H1 (cell line): ENCODE results near the gene CADM2. TPM values are rescaled to one million over a fixed set of nuclear protein-coding genes. Genes with fewer than 3 reads are reported as not detected.

Experiments
- CTCF ChIA-PET: fragments of 300-600 bp; sonication (Branson Sonifier 250); formaldehyde crosslinking; loops from one replicate; lab custom pipeline; 2021; ENCODE audit not compliant: partially characterized antibody; lab: Charles Lee
- POLR2A ChIA-PET: fragments of 300-600 bp; sonication (Branson Sonifier 250); formaldehyde crosslinking; loops from one replicate; lab custom pipeline; 2021; ENCODE audit warnings: inconsistent platforms; ENCODE audit not compliant: partially characterized antibody; lab: Charles Lee
- DNase-seq, 2 experiments: peaks; one replicate each; pipeline versions ENCODE4 v3.0.0 to v3.0.0-alpha.2; 2010 to 2022; ENCODE audit warnings: low spot score in 2 of 2, low read depth in 1 of 2, mixed read lengths in 1 of 2
- FAIRE-seq: peaks from 2 replicates; lab custom pipeline; 2011; peaks lifted over from hg19 to GRCh38; lab: Jason Lieb, UNC
- H2AFZ ChIP-seq: 2 replicates; pipeline ENCODE4 v1.8.1; 2012; ENCODE audit warnings: low read length, inconsistent platforms
- H2AK5ac ChIP-seq: 2 replicates; pipeline ENCODE4 v1.6.1; 2013; ENCODE audit warnings: low read depth, low read length
- H2BK120ac ChIP-seq: replicated peaks from 2 replicates; pipeline ENCODE3; 2013; ENCODE audit warnings: low read depth, low read length, inconsistent platforms
- H2BK12ac ChIP-seq: 2 replicates; pipeline ENCODE4 v1.6.1; 2013; ENCODE audit warnings: low read depth, low read length
- H2BK15ac ChIP-seq: 2 replicates; pipeline ENCODE4 v1.6.1; 2013; ENCODE audit warnings: low read length
- H2BK20ac ChIP-seq: 2 replicates; pipeline ENCODE4 v1.6.1; 2013; ENCODE audit warnings: low read length
- H2BK5ac ChIP-seq: 2 replicates; pipeline ENCODE4 v1.6.1; 2013; ENCODE audit warnings: low read depth, low read length
- H3K14ac ChIP-seq: 2 replicates; pipeline ENCODE4 v1.6.1; 2013; ENCODE audit warnings: inconsistent platforms; ENCODE audit not compliant: insufficient read length
- H3K18ac ChIP-seq: 2 replicates; pipeline ENCODE4 v1.6.1; 2013; ENCODE audit warnings: low read length; ENCODE audit errors: extremely low read depth
- H3K23ac ChIP-seq: 2 replicates; pipeline ENCODE4 v1.6.1; 2013; ENCODE audit warnings: inconsistent platforms; ENCODE audit not compliant: insufficient read length
- H3K23me2 ChIP-seq: 2 replicates; pipeline ENCODE4 v1.6.1; 2013; ENCODE audit warnings: low read depth, low read length
- H3K27ac ChIP-seq: 2 replicates; pipeline ENCODE4 v1.6.1; 2011; ENCODE audit warnings: low read depth, low read length, inconsistent platforms
- H3K27me3 ChIP-seq, 4 experiments: replicated peaks in 1 of 4; 1 replicate in 1 of 4; 2 replicates in 3 of 4; pipeline versions ENCODE4 v1.6.1 to v1.8.1; 2011 to 2013; ENCODE audit warnings: low read length in 3 of 4, mild to moderate bottlenecking in 3 of 4, inconsistent platforms in 2 of 4, mixed read lengths in 2 of 4, moderate library complexity in 1 of 4; ENCODE audit not compliant: control insufficient read depth in 3 of 4, insufficient read depth in 3 of 4; ENCODE audit errors: extremely low read depth in 1 of 4
- H3K36me3 ChIP-seq, 4 experiments: 2 replicates each; pipeline versions ENCODE4 v1.6.1 to v1.8.1; 2011 to 2013; ENCODE audit warnings: mild to moderate bottlenecking in 4 of 4, low read length in 3 of 4, moderate library complexity in 2 of 4, control low read depth in 1 of 4, inconsistent platforms in 1 of 4; ENCODE audit not compliant: insufficient read depth in 4 of 4, control insufficient read depth in 2 of 4
- H3K4ac ChIP-seq: replicated peaks from 2 replicates; pipeline ENCODE3; 2013; ENCODE audit warnings: low read length, low read depth, mixed read lengths, inconsistent platforms; ENCODE audit not compliant: insufficient read length
- H3K4me1 ChIP-seq, 4 experiments: replicated peaks in 1 of 4; 1 replicate in 1 of 4; 2 replicates in 3 of 4; pipeline versions ENCODE4 v1.6.1 to v1.8.1; 2011 to 2013; ENCODE audit warnings: low read length in 3 of 4, inconsistent platforms in 2 of 4, mixed read lengths in 1 of 4; ENCODE audit not compliant: insufficient read depth in 4 of 4, control insufficient read depth in 3 of 4
- H3K4me2 ChIP-seq, 2 experiments: 2 replicates each; pipeline versions ENCODE4 v1.6.1 to v1.8.1; 2011 to 2013; ENCODE audit warnings: low read depth in 2 of 2, low read length in 2 of 2, control low read depth in 1 of 2, inconsistent platforms in 1 of 2, mild to moderate bottlenecking in 1 of 2; ENCODE audit not compliant: insufficient read depth in 1 of 2
- H3K4me3 ChIP-seq, 4 experiments: fragments of 200-600, 300-600 bp in 1 of 4; sonication (generic), shearing (Covaris generic), sonication (Bioruptor Twin) in 1 of 4; 2 replicates each; pipeline versions ENCODE4 v1.5.1 to v1.8.1; 2011 to 2016; ENCODE audit warnings: low read length in 4 of 4, low read depth in 3 of 4, control low read depth in 2 of 4, inconsistent platforms in 2 of 4, mild to moderate bottlenecking in 2 of 4, mixed read lengths in 1 of 4, moderate library complexity in 1 of 4; ENCODE audit not compliant: insufficient read depth in 2 of 4; ENCODE audit errors: extremely low read depth in 1 of 4
- H3K56ac ChIP-seq: replicated peaks from 2 replicates; pipeline ENCODE3; 2013; ENCODE audit warnings: low read depth, mild to moderate bottlenecking, mixed read lengths, low read length, inconsistent platforms; ENCODE audit not compliant: insufficient read length
- H3K79me1 ChIP-seq: 2 replicates; pipeline ENCODE4 v1.6.1; 2013; ENCODE audit warnings: low read depth, low read length, control low read depth
- H3K79me2 ChIP-seq, 2 experiments: 2 replicates each; pipeline versions ENCODE4 v1.6.1 to v1.8.1; 2012 to 2013; ENCODE audit warnings: low read length in 2 of 2, mild to moderate bottlenecking in 2 of 2, inconsistent platforms in 1 of 2; ENCODE audit not compliant: insufficient read depth in 2 of 2, control insufficient read depth in 1 of 2
- H3K9ac ChIP-seq, 4 experiments: replicated peaks in 1 of 4; 1 replicate in 1 of 4; 2 replicates in 3 of 4; pipeline versions ENCODE4 v1.6.1 to v1.8.1; 2011 to 2013; ENCODE audit warnings: low read depth in 3 of 4, low read length in 3 of 4, control low read depth in 2 of 4, mild to moderate bottlenecking in 2 of 4, moderate library complexity in 2 of 4, inconsistent platforms in 1 of 4; ENCODE audit errors: extremely low read depth in 1 of 4
- H3K9me3 ChIP-seq, 2 experiments: 2 replicates each; pipeline versions ENCODE4 v1.6.1 to v1.8.1; 2012 to 2013; ENCODE audit warnings: mild to moderate bottlenecking in 2 of 2, moderate library complexity in 2 of 2, control low read depth in 1 of 2, inconsistent platforms in 1 of 2, low read depth in 1 of 2, low read length in 1 of 2, mixed read lengths in 1 of 2; ENCODE audit not compliant: insufficient read depth in 2 of 2
- H4K20me1 ChIP-seq, 2 experiments: replicated peaks in 1 of 2; 2 replicates each; pipeline versions ENCODE3 to v1.8.1; 2011 to 2013; ENCODE audit warnings: inconsistent platforms in 2 of 2, low read length in 2 of 2, mild to moderate bottlenecking in 1 of 2; ENCODE audit not compliant: insufficient read depth in 2 of 2, control insufficient read depth in 1 of 2
- H4K5ac ChIP-seq: 2 replicates; pipeline ENCODE4 v1.6.1; 2013; ENCODE audit warnings: low read length, low read depth, mixed read lengths, inconsistent platforms; ENCODE audit not compliant: insufficient read length
- H4K8ac ChIP-seq: 2 replicates; pipeline ENCODE4 v1.8.0; 2013; ENCODE audit warnings: mild to moderate bottlenecking, moderate library complexity, low read length, inconsistent platforms; ENCODE audit not compliant: insufficient read depth; ENCODE audit errors: extremely low read depth
- H4K91ac ChIP-seq: replicated peaks from 2 replicates; pipeline ENCODE3; 2013; ENCODE audit warnings: low read length, mixed read lengths, inconsistent platforms; ENCODE audit not compliant: insufficient read length
- RAD21 ChIP-seq, 2 experiments: IDR thresholded peaks in 1 of 2; conservative IDR thresholded peaks in 1 of 2; 2 replicates each; pipeline ENCODE4 v1.6.1; 2011; ENCODE audit warnings: low read depth in 2 of 2, low read length in 2 of 2, improper control_type of control experiment in 1 of 2, inconsistent platforms in 1 of 2, mild to moderate bottlenecking in 1 of 2, moderate library complexity in 1 of 2
- SRF ChIP-seq: IDR thresholded peaks from 2 replicates; pipeline ENCODE4 v1.6.1; 2011; ENCODE audit warnings: mild to moderate bottlenecking, low read depth, low read length, moderate library complexity
- TEAD4 ChIP-seq: IDR thresholded peaks from 2 replicates; pipeline ENCODE4 v1.6.1; 2012; ENCODE audit warnings: low read depth, low read length, inconsistent platforms, mixed read lengths
- WGBS, 2 experiments: shearing (Covaris generic) in 1 of 2; methylation state at CpG; one replicate each; pipeline versions ENCODE4 v1.1.6 to v1.1.7; 2013 to 2015; ENCODE audit warnings: low lambda C conversion rate in 2 of 2, mixed read lengths in 2 of 2, inconsistent platforms in 1 of 2, low coverage in 1 of 2, missing lambda C conversion rate in 1 of 2; ENCODE audit not compliant: insufficient replicate concordance in 2 of 2, insufficient coverage in 1 of 2, insufficient read length in 1 of 2; ENCODE audit errors: extremely low coverage in 1 of 2, missing lambda C conversion rate in 1 of 2; 5-methylcytosine and 5-hydroxymethylcytosine counted together
- polyA plus RNA-seq, 7 experiments: library from polyadenylated mRNA; depleted of rRNA in 3 of 7; stranded (reverse) in 5 of 7; unstranded in 2 of 7; fragments of >200 nt in 5 of 7; fragments of 200-250 nt in 2 of 7; gene quantifications; 1 replicate in 5 of 7; 2 replicates in 1 of 7; 4 replicates in 1 of 7; pipeline versions ENCODE4 v1.2.1 to v1.2.3, GENCODE V29; 2011 to 2013; ENCODE audit warnings: missing spikeins in 2 of 7, mixed read lengths in 2 of 7
- total RNA-seq: library from RNA; stranded (reverse); fragmentation: NEBNext Ultra II Directional; extraction: Animal tissue kit (Norgen Biotek cat#: 25700); gene quantifications from 2 replicates; pipeline ENCODE4 v1.2.1, GENCODE V29; 2021
- TF ChIP-seq, protein P1 (sequence below), 3 experiments: IDR thresholded peaks; 1 replicate in 2 of 3; 2 replicates in 1 of 3; pipeline versions ENCODE4 v1.5.1 to v1.6.1; 2011; ENCODE audit warnings: low read length in 3 of 3, mild to moderate bottlenecking in 3 of 3, inconsistent platforms in 2 of 3, low read depth in 1 of 3, moderate library complexity in 1 of 3; ENCODE audit not compliant: insufficient read depth in 1 of 3; ENCODE audit errors: control extremely low read depth in 1 of 3

Gene CADM2
- total and polyA plus RNA-seq, 2 of the 8 experiments (the other 6 are each of a cell fraction or from before 2014, with no cell fraction given), result 14.9 to 20.9 TPM

- peak overlapping the region in 1 of 2 experiments; percentile 10; a peak in 2 of 4 replicates for H3K4me2 ChIP-seq
- no peak overlapping the region for H3K27ac ChIP-seq
- H2AFZ ChIP-seq, result no peak overlapping the region
- DNase-seq (no peak), FAIRE-seq (peak; percentile 24)
- POLR2A ChIA-PET, result no interaction called here
- CTCF ChIA-PET, result no interaction called here
- no peak overlapping the region for H2AK5ac ChIP-seq
- no peak overlapping the region for H3K18ac ChIP-seq
- peaks cover 0 to 78% of the 10 kb centered on the region in 2 experiments; a peak in 3 of 4 replicates for H3K79me2 ChIP-seq
- H2BK12ac ChIP-seq, result no peak overlapping the region
- no peak overlapping the region for H4K8ac ChIP-seq
- peak overlapping the region; percentile 84 for H4K5ac ChIP-seq
- H2BK5ac ChIP-seq, result no peak overlapping the region
- no peaks in the 10 kb centered on the region for H3K9me3 ChIP-seq
- no peaks in the 10 kb centered on the region for H3K36me3 ChIP-seq
- no peak overlapping the region for H2BK20ac ChIP-seq
- peaks cover 0 to 28% (median 2%) of the 10 kb centered on the region in 4 experiments; a peak in 3 of 7 replicates for H3K4me1 ChIP-seq
- H3K23ac ChIP-seq, result no peak overlapping the region
- no peaks in the 10 kb centered on the region for H3K27me3 ChIP-seq
- WGBS, 2 experiments, result 71% methylated on average over 2 of the region's 2 CpGs; no CpG with 5 or more reads in 1 of the 2 experiments
- peaks cover 21% of the 10 kb centered on the region for H3K23me2 ChIP-seq
- TF ChIP-seq RAD21 (IDR thresholded peaks at IDR 0.05 in 1 of 2, conservative IDR thresholded peaks at IDR 0.05 in 1 of 2; ENCODE audit: low read depth in 2 of 2, low read length in 2 of 2) (peak; percentile 18 to 30; a peak in 2 of 4 replicates), TEAD4 (no peak), SRF (no peak)
- TF ChIP-seq, protein P1, sequence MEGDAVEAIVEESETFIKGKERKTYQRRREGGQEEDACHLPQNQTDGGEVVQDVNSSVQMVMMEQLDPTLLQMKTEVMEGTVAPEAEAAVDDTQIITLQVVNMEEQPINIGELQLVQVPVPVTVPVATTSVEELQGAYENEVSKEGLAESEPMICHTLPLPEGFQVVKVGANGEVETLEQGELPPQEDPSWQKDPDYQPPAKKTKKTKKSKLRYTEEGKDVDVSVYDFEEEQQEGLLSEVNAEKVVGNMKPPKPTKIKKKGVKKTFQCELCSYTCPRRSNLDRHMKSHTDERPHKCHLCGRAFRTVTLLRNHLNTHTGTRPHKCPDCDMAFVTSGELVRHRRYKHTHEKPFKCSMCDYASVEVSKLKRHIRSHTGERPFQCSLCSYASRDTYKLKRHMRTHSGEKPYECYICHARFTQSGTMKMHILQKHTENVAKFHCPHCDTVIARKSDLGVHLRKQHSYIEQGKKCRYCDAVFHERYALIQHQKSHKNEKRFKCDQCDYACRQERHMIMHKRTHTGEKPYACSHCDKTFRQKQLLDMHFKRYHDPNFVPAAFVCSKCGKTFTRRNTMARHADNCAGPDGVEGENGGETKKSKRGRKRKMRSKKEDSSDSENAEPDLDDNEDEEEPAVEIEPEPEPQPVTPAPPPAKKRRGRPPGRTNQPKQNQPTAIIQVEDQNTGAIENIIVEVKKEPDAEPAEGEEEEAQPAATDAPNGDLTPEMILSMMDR (IDR thresholded peaks at IDR 0.05; ENCODE audit: control extremely low read depth in 1 of 3, insufficient read depth in 1 of 3, low read depth in 1 of 3, low read length in 3 of 3), result peak in 1 of 3 experiments; percentile 50; a peak in 2 of 4 replicates
- H3K4me3 ChIP-seq, result peak overlapping the region in 1 of 4 experiments; percentile 82; a peak in 1 of 8 replicates
- no peak overlapping the region for H3K9ac ChIP-seq
- no peak overlapping the region for H3K56ac ChIP-seq
- no peak overlapping the region for H2BK15ac ChIP-seq
- no peak overlapping the region for H3K14ac ChIP-seq
- H4K20me1 ChIP-seq, result peaks cover 0 to 3% of the 10 kb centered on the region in 2 experiments
- H3K4ac ChIP-seq, result no peak overlapping the region
- no peak overlapping the region for H4K91ac ChIP-seq
- H3K79me1 ChIP-seq, result no peaks in the 10 kb centered on the region; the same call in 1 of the 2 replicates
- no peak overlapping the region for H2BK120ac ChIP-seq
Measured at GRCh38 chr3:84963137-84963536, 4.3 kb downstream of the CADM2 start.
